Keratinocyte (primary cell): ENCODE data around the gene YWHAQ. TPM values are rescaled to one million over a fixed set of nuclear protein-coding genes. Genes with fewer than 3 reads are reported as not detected.
"Not testable (repeated sequence)": the region's sequence is repeated elsewhere in the genome, so short reads cannot be mapped to it uniquely, and the experiment has no call there.

Experiments
- DNase-seq: peaks from one replicate; pipeline ENCODE4 v3.0.0-alpha.2; 2011; ENCODE audit warnings: low read depth, missing footprints, low spot score
- FAIRE-seq: peaks from 2 replicates; lab custom pipeline; 2011; peaks lifted over from hg19 to GRCh38; lab: Jason Lieb, UNC
- H2AFZ ChIP-seq: 2 replicates; pipeline ENCODE4 v1.6.0; 2012; ENCODE audit warnings: low read length, control low read depth, inconsistent platforms; ENCODE audit not compliant: control insufficient read depth
- H3K27ac ChIP-seq: 2 replicates; pipeline ENCODE4 v1.5.1; 2011; ENCODE audit warnings: low read length; ENCODE audit not compliant: control insufficient read depth, insufficient read depth
- H3K27me3 ChIP-seq: 3 replicates; pipeline ENCODE4 v1.6.0; 2011; ENCODE audit warnings: low read length; ENCODE audit not compliant: control insufficient read depth, insufficient read depth; ENCODE audit errors: extremely low read depth
- H3K36me3 ChIP-seq, 2 experiments: 2 replicates in 1 of 2; 3 replicates in 1 of 2; pipeline ENCODE4 v1.5.1; 2011; ENCODE audit warnings: low read length in 2 of 2, mild to moderate bottlenecking in 1 of 2; ENCODE audit not compliant: control insufficient read depth in 2 of 2, insufficient read depth in 2 of 2; ENCODE audit errors: extremely low read depth in 1 of 2
- H3K4me1 ChIP-seq: 3 replicates; pipeline ENCODE4 v1.5.1; 2011; ENCODE audit warnings: low read length; ENCODE audit not compliant: control insufficient read depth, insufficient read depth; ENCODE audit errors: extremely low read depth
- H3K4me2 ChIP-seq: 3 replicates; pipeline ENCODE4 v1.6.0; 2011; ENCODE audit warnings: low read depth, low read length; ENCODE audit not compliant: control insufficient read depth, insufficient read depth; ENCODE audit errors: extremely low read depth
- H3K4me3 ChIP-seq, 3 experiments: fragments of 200-600 bp in 1 of 3; sonication (generic) in 1 of 3; 2 replicates in 2 of 3; 3 replicates in 1 of 3; pipeline ENCODE4 v1.5.1; 2011 to 2016; ENCODE audit warnings: low read length in 3 of 3, mild to moderate bottlenecking in 3 of 3, control low read depth in 2 of 3, inconsistent platforms in 1 of 3, low read depth in 1 of 3, mixed read lengths in 1 of 3, mixed run types in 1 of 3, moderate library complexity in 1 of 3; ENCODE audit not compliant: control insufficient read depth in 2 of 3, insufficient read depth in 2 of 3; ENCODE audit errors: extremely low read depth in 1 of 3
- H3K79me2 ChIP-seq: 2 replicates; pipeline ENCODE4 v1.6.0; 2012; ENCODE audit warnings: low read length; ENCODE audit not compliant: control insufficient read depth, insufficient read depth
- H3K9ac ChIP-seq: 3 replicates; pipeline ENCODE4 v1.6.0; 2011; ENCODE audit warnings: low read length; ENCODE audit not compliant: control insufficient read depth, insufficient read depth; ENCODE audit errors: extremely low read depth
- H3K9me1 ChIP-seq: 3 replicates; pipeline ENCODE4 v1.6.0; 2011; ENCODE audit warnings: low read length; ENCODE audit not compliant: control insufficient read depth, insufficient read depth; ENCODE audit errors: extremely low read depth
- H3K9me3 ChIP-seq: 2 replicates; pipeline ENCODE4 v1.5.1; 2012; ENCODE audit warnings: low read depth, low read length; ENCODE audit not compliant: control insufficient read depth
- H4K20me1 ChIP-seq: 3 replicates; pipeline ENCODE4 v1.6.0; 2011; ENCODE audit warnings: low read length; ENCODE audit not compliant: control insufficient read depth, insufficient read depth; ENCODE audit errors: extremely low read depth
- EZH2 ChIP-seq: IDR thresholded peaks from one replicate; pipeline ENCODE4 v1.6.1; 2012; ENCODE audit warnings: inconsistent platforms, mild to moderate bottlenecking, low read length, moderate library complexity
- dilution Hi-C: fragments of 300-500 bp; cut with MboI; formaldehyde crosslinking; loops from one replicate; pipeline ENCODE4 v1.7.0; 2020; ENCODE audit warnings: low sequenced_read_pairs; ENCODE audit not compliant: extremely low pct_ligation_motif_present
- polyA plus RNA-seq, 5 experiments: library from polyadenylated mRNA; depleted of rRNA in 3 of 5; stranded (reverse) in 3 of 5; stranded (forward) in 1 of 5; unstranded in 1 of 5; fragments of >200 nt; gene quantifications; 1 replicate in 1 of 5; 2 replicates in 3 of 5; 3 replicates in 1 of 5; pipeline versions ENCODE4 v1.2.1 to v1.2.3, GENCODE V29; 2011 to 2012; ENCODE audit warnings: missing spikeins in 2 of 5, low read depth in 1 of 5, low replicate concordance in 1 of 5
- TF ChIP-seq, protein P1 (sequence below), 3 experiments: IDR thresholded peaks in 1 of 3; conservative IDR thresholded peaks in 1 of 3; optimal IDR thresholded peaks in 1 of 3; 2 replicates in 2 of 3; 3 replicates in 1 of 3; pipeline versions ENCODE3 to v1.5.1; 2011; ENCODE audit warnings: low read length in 3 of 3, mild to moderate bottlenecking in 3 of 3, moderate library complexity in 2 of 3, control low read depth in 1 of 3, inconsistent platforms in 1 of 3; ENCODE audit not compliant: insufficient read depth in 2 of 3; ENCODE audit errors: extremely low read depth in 1 of 3

Gene YWHAQ
- polyA plus RNA-seq, 1 donor (not counting 4 experiments of a cell fraction or from before 2014, with no cell fraction given), result 593 TPM

- Histone ChIP-seq H3K36me3 (peaks cover 3 to 20% of the 10 kb centered on the region in 2 experiments), H2AFZ (no peak overlapping the region), H3K27me3 (no peaks in the 10 kb centered on the region), H3K4me1 (peaks cover 18% of the 10 kb centered on the region), H3K9me1 (no peaks in the 10 kb centered on the region), H3K4me2 (no peak overlapping the region), H3K9ac (no peak overlapping the region), H3K27ac (peak overlapping the region; percentile 22), H4K20me1 (peaks cover 9% of the 10 kb centered on the region), H3K9me3 (peaks cover 2% of the 10 kb centered on the region), H3K4me3 (no peak overlapping the region), H3K79me2 (peaks cover 96% of the 10 kb centered on the region)
- dilution Hi-C loops, result no loop called here
- no peak for FAIRE-seq
- TF ChIP-seq, protein P1, sequence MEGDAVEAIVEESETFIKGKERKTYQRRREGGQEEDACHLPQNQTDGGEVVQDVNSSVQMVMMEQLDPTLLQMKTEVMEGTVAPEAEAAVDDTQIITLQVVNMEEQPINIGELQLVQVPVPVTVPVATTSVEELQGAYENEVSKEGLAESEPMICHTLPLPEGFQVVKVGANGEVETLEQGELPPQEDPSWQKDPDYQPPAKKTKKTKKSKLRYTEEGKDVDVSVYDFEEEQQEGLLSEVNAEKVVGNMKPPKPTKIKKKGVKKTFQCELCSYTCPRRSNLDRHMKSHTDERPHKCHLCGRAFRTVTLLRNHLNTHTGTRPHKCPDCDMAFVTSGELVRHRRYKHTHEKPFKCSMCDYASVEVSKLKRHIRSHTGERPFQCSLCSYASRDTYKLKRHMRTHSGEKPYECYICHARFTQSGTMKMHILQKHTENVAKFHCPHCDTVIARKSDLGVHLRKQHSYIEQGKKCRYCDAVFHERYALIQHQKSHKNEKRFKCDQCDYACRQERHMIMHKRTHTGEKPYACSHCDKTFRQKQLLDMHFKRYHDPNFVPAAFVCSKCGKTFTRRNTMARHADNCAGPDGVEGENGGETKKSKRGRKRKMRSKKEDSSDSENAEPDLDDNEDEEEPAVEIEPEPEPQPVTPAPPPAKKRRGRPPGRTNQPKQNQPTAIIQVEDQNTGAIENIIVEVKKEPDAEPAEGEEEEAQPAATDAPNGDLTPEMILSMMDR (optimal IDR thresholded peaks at IDR 0.05 in 1 of 3, IDR thresholded peaks at IDR 0.05 in 1 of 3, conservative IDR thresholded peaks at IDR 0.05 in 1 of 3; ENCODE audit: extremely low read depth in 1 of 3, insufficient read depth in 2 of 3, low read length in 3 of 3), result no peak
- no peak for TF ChIP-seq EZH2
- no peak for DNase-seq
Measured at GRCh38 chr2:9595746-9596145, 35.1 kb downstream of the YWHAQ start.

- H3K4me3 ChIP-seq, DNase-seq, H2AFZ ChIP-seq, H3K27me3 ChIP-seq, H4K20me1 ChIP-seq, H3K9ac ChIP-seq, dilution Hi-C loops, FAIRE-seq, H3K4me2 ChIP-seq, H3K9me1 ChIP-seq, H3K9me3 ChIP-seq: not testable (repeated sequence)
- Histone ChIP-seq H3K4me1 (peaks cover 20% of the 10 kb centered on the region), H3K36me3 (peaks cover 2 to 15% of the 10 kb centered on the region in 2 experiments), H3K79me2 (peaks cover 96% of the 10 kb centered on the region), H3K27ac (peak overlapping the region; percentile 16)
Measured at GRCh38 chr2:9595256-9595655, 35.5 kb downstream of the YWHAQ start.
